ENCODE data around the gene ENPP7.

Gene ENPP7

GRCh38 chr17:79704691-79705090 lies 26.1 kb upstream of the ENPP7 start:
- ATAC-seq: no peak

GRCh38 chr17:79705674-79706073 lies 25.1 kb upstream of the ENPP7 start:
- no peak for ATAC-seq

GRCh38 chr17:79706931-79707850 lies 23.6 kb upstream of the ENPP7 start:
- ATAC-seq: no peak

- peak in 1 of 2 donors; percentile 48 for ATAC-seq
Measured at GRCh38 chr17:79707931-79708891, 22.5 kb upstream of the ENPP7 start.

- ATAC-seq: no peak
Measured at GRCh38 chr17:79711715-79712305, 18.9 kb upstream of the ENPP7 start.

- ATAC-seq: no peak
Measured at GRCh38 chr17:79713391-79713790, 17.4 kb upstream of the ENPP7 start.

GRCh38 chr17:79714176-79715097 lies 16.3 kb upstream of the ENPP7 start:
- ATAC-seq: no peak

GRCh38 chr17:79715098-79715942 lies 15.4 kb upstream of the ENPP7 start:
- no peak for ATAC-seq

GRCh38 chr17:79715943-79716797 lies 14.6 kb upstream of the ENPP7 start:
- ATAC-seq: no peak

GRCh38 chr17:79720705-79721292 lies 9.9 kb upstream of the ENPP7 start:
- ATAC-seq: no peak

- ATAC-seq: no peak
Measured at GRCh38 chr17:79721993-79722671, 8.6 kb upstream of the ENPP7 start.

- no peak for ATAC-seq
Measured at GRCh38 chr17:79722787-79723186, 8.0 kb upstream of the ENPP7 start.

GRCh38 chr17:79728169-79728907 lies 2.4 kb upstream of the ENPP7 start:
- peak; percentile 84 to 87 for ATAC-seq

- ATAC-seq: peak in 1 of 2 donors; percentile 8
Measured at GRCh38 chr17:79728908-79729471, 1.8 kb upstream of the ENPP7 start.

GRCh38 chr17:79729761-79730160 lies 982 bp upstream of the ENPP7 start:
- no peak for ATAC-seq

- ATAC-seq: no peak
Measured at GRCh38 chr17:79730437-79730768, 340 bp upstream of the ENPP7 start.

- ATAC-seq: no peak
Measured at GRCh38 chr17:79732254-79732653, 1.5 kb downstream of the ENPP7 start.
